ENCODE measurements around the gene FBH1.
"Not testable (repeated sequence)": the region's sequence is repeated elsewhere in the genome, so short reads cannot be mapped to it uniquely, and the experiment has no call there.

The FBH1 gene

DNA sequence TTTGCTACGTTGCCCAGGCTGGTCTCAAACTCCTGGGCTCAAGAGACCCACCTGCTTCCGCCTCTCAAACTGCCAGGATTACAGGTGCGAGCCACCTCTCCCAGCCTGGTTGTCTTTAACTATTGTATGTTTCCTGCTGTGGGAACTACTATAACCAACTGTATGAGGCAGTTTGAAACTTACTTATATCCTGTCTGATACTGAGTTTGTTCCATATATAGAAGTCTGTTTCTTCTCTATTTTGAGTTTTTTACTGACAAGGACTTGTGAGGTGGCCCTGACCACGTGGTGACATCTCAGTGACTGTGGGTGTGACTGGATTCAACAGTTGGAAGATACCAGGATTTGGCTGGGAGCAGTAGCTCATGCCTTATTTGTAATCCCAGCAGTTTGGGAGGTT is 14.2 kb downstream of the FBH1 start:
- no peak for DNase-seq

DNA sequence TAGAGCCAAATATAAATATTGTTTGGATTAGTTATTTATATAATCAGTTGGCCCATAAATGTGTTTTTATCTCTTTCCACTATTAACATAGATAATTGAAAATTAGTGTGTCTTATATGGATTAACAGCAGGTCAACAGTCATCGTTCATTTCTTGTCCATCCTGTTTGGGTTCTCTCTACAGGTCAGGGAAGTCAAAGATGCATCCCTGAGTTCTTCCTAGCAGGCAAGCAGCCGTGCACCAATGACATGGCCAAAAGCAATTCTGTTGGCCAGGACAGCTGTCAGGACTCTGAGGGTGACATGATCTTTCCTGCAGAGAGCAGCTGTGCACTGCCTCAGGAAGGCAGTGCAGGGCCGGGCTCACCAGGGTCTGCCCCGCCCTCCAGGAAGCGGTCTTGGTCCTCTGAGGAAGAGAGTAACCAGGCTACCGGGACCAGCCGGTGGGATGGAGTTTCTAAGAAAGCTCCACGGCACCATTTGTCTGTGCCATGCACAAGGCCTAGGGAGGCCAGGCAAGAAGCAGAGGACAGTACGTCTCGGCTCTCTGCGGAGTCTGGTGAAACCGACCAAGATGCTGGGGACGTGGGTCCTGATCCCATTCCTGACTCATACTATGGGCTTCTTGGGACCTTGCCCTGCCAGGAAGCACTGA is 15.9 kb downstream of the FBH1 start:
- DNase-seq, result no peak

- DNase-seq, result no peak
These were observed 16.6 kb downstream of the FBH1 start for GRCh38 chr10:5906651-5907050.

DNA sequence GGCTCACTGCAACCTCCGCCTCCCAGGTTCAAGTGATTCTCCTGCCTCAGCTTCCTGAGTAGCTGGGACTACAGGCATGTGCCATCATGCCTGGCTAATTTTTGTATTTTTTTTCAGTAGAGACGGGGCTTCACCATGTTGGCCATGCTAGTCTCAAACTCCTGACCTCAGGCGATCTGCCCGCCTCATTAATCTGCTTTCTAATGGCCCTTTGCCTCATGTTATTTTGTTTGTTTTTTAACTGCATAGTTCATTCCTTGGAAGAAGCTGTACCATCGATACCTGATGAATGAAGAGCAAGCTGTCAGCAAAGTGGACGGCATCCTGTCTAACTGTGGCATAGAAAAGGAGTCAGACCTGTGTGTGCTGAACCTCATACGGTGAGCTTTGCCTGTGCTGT is 18.6 kb downstream of the FBH1 start:
- DNase-seq, result not testable (repeated sequence)

DNA sequence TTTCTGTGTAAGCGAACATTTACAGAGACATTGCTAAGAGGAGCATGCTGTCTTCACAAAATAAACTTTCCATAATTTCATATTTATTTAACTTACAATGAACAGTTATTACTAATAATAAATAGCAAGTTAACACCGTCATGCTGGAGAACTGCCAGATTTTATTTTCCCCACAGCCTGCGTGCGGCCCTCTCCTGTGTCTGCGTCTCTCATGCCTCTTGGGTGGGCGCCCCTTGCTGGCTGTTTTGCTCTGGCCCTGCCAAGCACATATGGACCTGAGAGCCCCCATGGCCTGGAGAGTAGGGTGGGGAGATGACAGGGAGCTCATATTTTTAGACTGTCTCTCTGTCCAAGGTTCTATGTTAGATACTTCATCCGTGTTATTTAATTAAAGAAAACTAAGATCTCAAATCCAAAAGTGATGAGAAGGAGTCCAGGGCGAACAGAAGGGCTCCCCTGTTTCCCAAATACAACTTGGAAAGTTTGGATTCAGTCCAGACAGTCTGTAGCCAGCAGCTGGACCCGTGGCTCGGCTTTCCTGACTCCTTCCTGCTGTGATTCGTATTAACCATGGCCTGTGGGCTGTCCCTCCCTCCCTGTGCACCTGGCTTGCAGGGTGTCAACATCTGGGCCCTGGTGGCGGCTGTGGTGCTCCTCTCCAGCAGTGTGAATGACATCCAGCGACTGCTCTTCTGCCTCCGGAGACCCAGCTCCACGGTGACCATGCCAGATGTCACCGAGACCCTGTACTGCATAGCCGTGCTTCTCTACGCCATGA is 20.5 kb downstream of the FBH1 start:
- DNase-seq, result no peak

DNA sequence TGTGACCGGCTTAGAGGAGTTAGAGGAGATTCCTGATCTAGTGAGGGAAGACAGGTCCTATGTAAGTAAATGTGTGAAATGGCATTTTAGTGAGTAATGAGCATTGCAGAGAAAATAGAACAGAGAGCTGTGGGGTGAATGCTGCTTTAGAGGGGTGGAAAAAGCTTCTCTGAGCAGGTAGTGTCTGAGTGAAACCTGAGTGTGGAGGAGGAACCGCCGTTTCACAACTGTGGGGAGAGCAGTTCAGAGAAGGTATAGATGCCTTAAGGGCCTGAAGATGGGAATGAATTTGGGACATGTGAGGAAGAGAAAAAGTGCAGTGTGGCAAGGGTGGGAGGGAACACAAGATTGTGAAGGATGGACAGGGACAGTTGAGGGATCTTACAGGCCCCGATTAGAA is 21.6 kb downstream of the FBH1 start:
- no peak for DNase-seq

DNA sequence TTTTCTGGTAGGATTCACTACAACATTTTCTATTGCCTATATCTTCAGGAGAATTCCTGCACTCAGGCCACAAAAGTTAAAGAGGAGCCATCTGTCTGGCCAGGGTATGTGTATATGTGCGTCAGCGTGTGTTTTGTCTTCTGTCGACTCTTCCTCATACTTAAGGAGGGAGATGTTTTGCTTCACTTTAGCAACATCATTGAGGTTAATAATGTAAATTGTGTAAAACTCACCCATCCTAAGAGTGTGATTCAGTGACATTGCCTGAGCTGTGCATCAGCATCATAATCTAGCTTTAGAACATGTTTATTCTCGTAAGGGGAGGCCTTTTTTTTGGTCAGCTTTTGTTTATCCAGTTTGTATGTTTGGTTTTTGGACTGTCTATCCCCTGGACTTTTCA is 23.7 kb downstream of the FBH1 start:
- DNase-seq, result no peak

- no peak for DNase-seq
These were observed 25.4 kb downstream of the FBH1 start for GRCh38 chr10:5915451-5915850.

- DNase-seq, result no peak
These were observed 27.3 kb downstream of the FBH1 start for GRCh38 chr10:5917305-5917704.

GRCh38 chr10:5918763-5919162 is 28.7 kb downstream of the FBH1 start:
- no peak for DNase-seq

DNA sequence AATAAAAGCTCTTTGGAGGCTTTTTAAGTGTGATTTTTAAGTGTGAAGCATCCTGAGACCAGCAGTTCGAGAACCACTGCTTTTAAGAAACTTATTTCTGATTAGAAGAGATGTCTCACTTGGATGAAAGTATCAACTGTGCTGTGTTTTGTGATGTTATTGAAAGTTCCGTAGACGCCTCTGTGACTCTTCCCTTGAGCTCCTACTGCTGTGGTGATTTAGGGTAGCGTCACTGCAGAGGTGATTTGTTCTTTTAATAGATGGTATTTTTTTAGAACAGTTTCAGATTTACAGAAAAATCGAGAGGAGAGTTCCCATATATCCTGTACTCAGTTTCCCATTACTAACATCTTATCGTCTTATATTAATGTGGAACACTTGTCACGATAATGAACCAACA is 29.5 kb downstream of the FBH1 start:
- DNase-seq, result no peak

- DNase-seq, result no peak
These were observed 31.7 kb downstream of the FBH1 start for GRCh38 chr10:5921746-5922145.

- no peak for DNase-seq
These were observed 34.8 kb downstream of the FBH1 start for GRCh38 chr10:5924889-5925288.

GRCh38 chr10:5927306-5927705 is 37.3 kb downstream of the FBH1 start:
- no peak for DNase-seq

GRCh38 chr10:5929442-5929841 is 39.4 kb downstream of the FBH1 start:
- no peak for DNase-seq

- no peak for DNase-seq
These were observed 40.2 kb downstream of the FBH1 start for GRCh38 chr10:5930272-5930671.

DNA sequence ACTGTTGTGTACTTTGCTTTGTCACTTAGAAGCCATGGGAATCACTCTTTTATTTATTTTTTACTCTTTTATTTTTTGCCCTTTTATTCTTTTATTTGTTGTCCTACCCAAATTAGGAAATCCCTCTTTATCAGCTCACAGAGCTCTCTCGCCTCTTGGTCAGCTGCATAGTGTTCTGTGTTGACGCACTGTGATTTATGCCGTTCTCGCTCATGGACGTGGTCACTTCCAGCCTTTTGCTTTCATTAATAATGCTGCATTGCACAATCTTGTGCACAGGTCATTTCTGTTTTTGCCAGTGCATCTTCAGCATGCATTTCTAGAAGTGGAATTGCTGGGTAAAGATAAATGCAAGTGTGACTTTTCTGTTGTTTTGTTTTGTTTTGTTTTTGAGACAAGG is 42.3 kb downstream of the FBH1 start:
- no peak for DNase-seq

- no peak for DNase-seq
These were observed 44.0 kb downstream of the FBH1 start for GRCh38 chr10:5933909-5934546.

DNA sequence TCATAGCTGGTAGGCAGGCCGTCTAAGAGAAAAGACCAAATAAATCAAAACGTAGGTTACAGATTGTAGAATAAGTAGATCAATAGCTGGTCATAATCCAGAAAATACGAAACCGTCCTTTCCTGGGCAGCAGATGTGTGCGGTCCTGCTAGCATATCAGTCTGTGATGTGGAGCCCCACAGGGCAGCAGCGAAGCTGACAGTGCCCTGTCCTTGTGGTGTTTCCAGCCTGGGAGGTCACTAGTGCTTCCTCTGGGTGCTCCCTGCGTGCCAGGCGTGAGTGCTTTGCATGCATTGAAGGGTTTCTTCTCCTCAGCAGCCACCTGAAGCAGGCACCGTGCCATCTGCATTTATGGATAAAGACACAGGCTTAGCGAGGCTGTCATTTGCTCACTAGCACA is 45.6 kb downstream of the FBH1 start:
- DNase-seq, result no peak

GRCh38 chr10:5937016-5937415 is 47.0 kb downstream of the FBH1 start:
- DNase-seq, result no peak

DNA sequence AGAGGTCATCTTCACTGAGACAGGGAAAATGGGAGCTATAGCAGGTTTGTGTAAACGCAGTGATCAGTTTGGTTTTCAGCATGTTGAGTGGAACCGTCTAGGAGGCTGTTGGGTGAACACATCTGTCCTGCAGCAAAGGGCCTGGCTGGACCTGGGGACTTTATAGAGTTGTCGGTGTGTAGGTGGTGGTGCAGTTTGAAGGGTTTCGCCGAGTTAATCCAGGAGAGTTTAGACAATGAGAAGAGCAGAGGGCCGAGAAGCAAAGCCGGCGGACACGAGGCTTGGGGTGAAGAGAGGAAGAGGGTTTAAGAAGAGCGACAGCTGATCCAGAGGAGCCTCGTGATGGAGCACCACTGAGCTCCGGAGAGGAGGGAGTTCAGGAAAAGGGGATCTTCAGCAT is 48.2 kb downstream of the FBH1 start:
- no peak for DNase-seq

GRCh38 chr10:5940807-5941218 is 50.8 kb downstream of the FBH1 start:
- DNase-seq, result no peak

- no peak for DNase-seq
These were observed 51.5 kb downstream of the FBH1 start for GRCh38 chr10:5941579-5941978.

- DNase-seq, result no peak
These were observed 52.0 kb downstream of the FBH1 start for GRCh38 chr10:5942001-5942400.
